Caco-2 (cell line): ENCODE data around the gene IL11. TPM values are rescaled to one million over a fixed set of nuclear protein-coding genes. Genes with fewer than 3 reads are reported as not detected.
"Not testable (repeated sequence)": the region's sequence is repeated elsewhere in the genome, so short reads cannot be mapped to it uniquely, and the experiment has no call there.

Experiments used
- BruUV-seq: library from RNA; stranded (reverse); fragments of 400-500 nt; replicated peaks from 2 replicates; lab custom pipeline; 2021; lab: Mats Ljungman, UMichigan
- CTCF ChIA-PET: fragments of 300-600 bp; sonication (Branson Sonifier 250); formaldehyde crosslinking; loops from one replicate; lab custom pipeline; 2022; ENCODE audit warnings: antibody characterized with exemption; lab: Charles Lee
- POLR2A ChIA-PET: fragments of 300-600 bp; sonication (Branson Sonifier 250); formaldehyde crosslinking; loops from one replicate; lab custom pipeline; 2022; ENCODE audit warnings: antibody characterized with exemption; lab: Charles Lee
- DNase-seq, 2 experiments: peaks; one replicate each; pipeline versions ENCODE4 v3.0.0 to v3.0.0-alpha.2; 2020 to 2022
- H3K27me3 ChIP-seq: replicated peaks from 2 replicates; pipeline ENCODE4 v1.6.0; 2011; ENCODE audit warnings: low read length; ENCODE audit not compliant: control insufficient read depth, insufficient read depth
- H3K36me3 ChIP-seq: 2 replicates; pipeline ENCODE4 v1.5.1; 2011; ENCODE audit warnings: low read length; ENCODE audit not compliant: control insufficient read depth, insufficient read depth
- H3K4me1 ChIP-seq: fragments of 250-450 bp; sonication (Bioruptor Pico); 2 replicates; pipeline ENCODE4 v1.5.1; 2020; ENCODE audit warnings: mild to moderate bottlenecking
- H3K4me3 ChIP-seq: 2 replicates; pipeline ENCODE4 v1.5.1; 2011; ENCODE audit warnings: low read depth, mild to moderate bottlenecking, control low read depth, low read length
- H3K9me3 ChIP-seq: fragments of 250-450 bp; sonication (Bioruptor Pico); 2 replicates; pipeline ENCODE4 v1.5.1; 2020; ENCODE audit warnings: mild to moderate bottlenecking, moderate library complexity
- H3K27ac Mint-ChIP-seq: one replicate; pipeline ENCODE4 v1.8.0; 2022; ENCODE audit warnings: mixed read lengths; ENCODE audit not compliant: unreplicated experiment
- H3K27me3 Mint-ChIP-seq: one replicate; pipeline ENCODE4 v1.8.0; 2022; ENCODE audit warnings: mixed read lengths; ENCODE audit not compliant: insufficient read depth, unreplicated experiment
- H3K36me3 Mint-ChIP-seq: one replicate; pipeline ENCODE4 v1.8.0; 2022; ENCODE audit warnings: mild to moderate bottlenecking, mixed read lengths; ENCODE audit not compliant: insufficient read depth, unreplicated experiment
- H3K4me1 Mint-ChIP-seq: one replicate; pipeline ENCODE4 v1.8.0; 2022; ENCODE audit warnings: low read depth, mixed read lengths; ENCODE audit not compliant: unreplicated experiment
- H3K4me3 Mint-ChIP-seq: one replicate; pipeline ENCODE4 v1.8.0; 2022; ENCODE audit warnings: mild to moderate bottlenecking, moderate library complexity, mixed read lengths; ENCODE audit not compliant: unreplicated experiment
- H3K9me3 Mint-ChIP-seq: one replicate; pipeline ENCODE4 v1.8.0; 2022; ENCODE audit warnings: mixed read lengths; ENCODE audit not compliant: unreplicated experiment
- CTCF ChIP-seq, 2 experiments: fragments of 200-600 bp in 1 of 2; IDR thresholded peaks; 1 replicate in 1 of 2; 2 replicates in 1 of 2; pipeline versions ENCODE4 v1.5.1 to v1.8.0; 2011 to 2022; ENCODE audit warnings: antibody characterized with exemption in 1 of 2, control low read depth in 1 of 2, inconsistent platforms in 1 of 2, low read depth in 1 of 2, low read length in 1 of 2, mild to moderate bottlenecking in 1 of 2, moderate library complexity in 1 of 2; ENCODE audit not compliant: insufficient read depth in 1 of 2, severe bottlenecking in 1 of 2, unreplicated experiment in 1 of 2
- intact Hi-C: fragments of 100-400 bp; cut with micrococcal nuclease; formaldehyde crosslinking; loops from one replicate; pipeline ENCODE4 v1.10.0; 2022; ENCODE audit not compliant: unreplicated experiment
- total RNA-seq: library from RNA; stranded (reverse); gene quantifications from 2 replicates; pipeline ENCODE4 v1.2.3, GENCODE V29; 2022

Gene IL11
- total RNA-seq, 1 experiment from 2014 or later, result 0.70 TPM

GRCh38 chr19:55405638-55406037, 35.4 kb upstream of the IL11 start:
- H3K36me3 ChIP-seq, result peaks cover 9% of the 10 kb centered on the region; the same call in 1 of the 2 replicates
- H3K36me3 Mint-ChIP-seq, result peaks cover 91% of the 10 kb centered on the region
- H3K27me3 Mint-ChIP-seq, result peaks cover 3% of the 10 kb centered on the region

GRCh38 chr19:55402509-55402908, 32.2 kb upstream of the IL11 start:
- Histone ChIP-seq H3K4me1 (peaks cover 12% of the 10 kb centered on the region; the same call in 1 of the 2 replicates), H3K36me3 (peaks cover 9% of the 10 kb centered on the region; the same call in 1 of the 2 replicates), H3K27me3 (no peaks in the 10 kb centered on the region), H3K9me3 (no peaks in the 10 kb centered on the region), H3K4me3 (no peak overlapping the region)
- Mint-ChIP-seq H3K27me3 (no peaks in the 10 kb centered on the region), H3K27ac (no peak overlapping the region), H3K9me3 (no peaks in the 10 kb centered on the region), H3K36me3 (peaks cover 96% of the 10 kb centered on the region), H3K4me1 (peaks cover 14% of the 10 kb centered on the region), H3K4me3 (no peak overlapping the region)
- ChIA-PET POLR2A (interaction anchor here (0.7 kb wide), 1 partner anchor 63 kb away, joined by 3 read pairs; the partner anchor contains the start of gene KMT5C), CTCF (no interaction called here)
- BruUV-seq, result no TSS peak
- no peak for TF ChIP-seq CTCF (IDR thresholded peaks at IDR 0.05; ENCODE audit: insufficient read depth in 1 of 2, low read depth in 1 of 2, low read length in 1 of 2, severe bottlenecking in 1 of 2, unreplicated experiment in 1 of 2)
- intact Hi-C loops, result loop anchor here (10.0 kb wide), 1 partner anchor 102 kb away; no protein-coding TSS in a partner anchor
- DNase-seq, result no peak

More at GRCh38 chr19:55405638-55406037, 35.4 kb upstream of the IL11 start:
- no peak for TF ChIP-seq CTCF (IDR thresholded peaks at IDR 0.05; ENCODE audit: insufficient read depth in 1 of 2, low read depth in 1 of 2, low read length in 1 of 2, severe bottlenecking in 1 of 2, unreplicated experiment in 1 of 2)
- Histone ChIP-seq H3K4me1 (peaks cover 18% of the 10 kb centered on the region), H3K4me3 (no peak overlapping the region), H3K27me3 (no peaks in the 10 kb centered on the region), H3K9me3 (peaks cover 13% of the 10 kb centered on the region; the same call in 1 of the 2 replicates)
- POLR2A ChIA-PET, result interaction anchor here (0.6 kb wide), 2 partner anchors 235 to 1625 kb away, joined by 3 to 8 read pairs; partner anchors contain the start of gene ZNF580
- Mint-ChIP-seq H3K4me3 (peak overlapping the region; percentile 93), H3K27ac (peak overlapping the region; percentile 99), H3K4me1 (peaks cover 14% of the 10 kb centered on the region), H3K9me3 (peaks cover 11% of the 10 kb centered on the region)
- CTCF ChIA-PET, result no interaction called here
- intact Hi-C loops, result loop anchor here (10.0 kb wide), 1 partner anchor 99 kb away; no protein-coding TSS in a partner anchor
- BruUV-seq, result no TSS peak
- DNase-seq, result no peak

GRCh38 chr19:55401390-55401789, 31.1 kb upstream of the IL11 start:
- peaks cover 89% of the 10 kb centered on the region for H3K36me3 Mint-ChIP-seq
- BruUV-seq, H3K4me1 ChIP-seq, H3K4me3 ChIP-seq, H3K9me3 Mint-ChIP-seq, DNase-seq, H3K9me3 ChIP-seq, H3K36me3 ChIP-seq, H3K4me3 Mint-ChIP-seq, POLR2A ChIA-PET, H3K27me3 Mint-ChIP-seq, CTCF ChIA-PET, H3K27ac Mint-ChIP-seq, H3K27me3 ChIP-seq: not testable (repeated sequence)
- H3K4me1 Mint-ChIP-seq, result peaks cover 11% of the 10 kb centered on the region
- intact Hi-C loops, result loop anchor here (10.0 kb wide), 1 partner anchor 103 kb away; no protein-coding TSS in a partner anchor
